AG09319 (cell line): ENCODE measurements around the gene TKFC.

Source experiments
- DNase-seq: peaks from one replicate; pipeline ENCODE4 v3.0.0-alpha.2; 2010; ENCODE audit warnings: low read depth; ENCODE audit errors: extremely low read depth
- CTCF ChIP-seq: IDR thresholded peaks from 2 replicates; pipeline ENCODE4 v1.5.1; 2011; ENCODE audit warnings: low read depth, mild to moderate bottlenecking, inconsistent platforms, low read length, moderate library complexity

TKFC gene

GRCh38 chr11:61334434-61335354 lies 1.7 kb downstream of the TKFC start:
- TF ChIP-seq CTCF = no peak
- DNase-seq = no peak

GRCh38 chr11:61335355-61335710 lies 2.3 kb downstream of the TKFC start:
- no peak for DNase-seq
- no peak for TF ChIP-seq CTCF

- no peak; the same call in none of the 2 replicates for TF ChIP-seq CTCF
- DNase-seq = peak; percentile 44
Observed at GRCh38 chr11:61336171-61336935, 3.3 kb downstream of the TKFC start.

- TF ChIP-seq CTCF = no peak
- DNase-seq = no peak
Observed at GRCh38 chr11:61337706-61338470, 4.9 kb downstream of the TKFC start.

- no peak for DNase-seq
- TF ChIP-seq CTCF = no peak
Observed at GRCh38 chr11:61338783-61339489, 5.9 kb downstream of the TKFC start.

- DNase-seq = no peak
Observed at GRCh38 chr11:61339490-61339878, 6.5 kb downstream of the TKFC start.

More at GRCh38 chr11:61339490-61339878, 6.5 kb downstream of the TKFC start:
- no peak for TF ChIP-seq CTCF
